ENCODE data around the gene PLXNA4. TPM values are rescaled to one million over a fixed set of nuclear protein-coding genes. Genes with fewer than 3 reads are reported as not detected.

The PLXNA4 gene
- total RNA-seq, 1 donor from 2014 or later = 3.3 TPM

DNA sequence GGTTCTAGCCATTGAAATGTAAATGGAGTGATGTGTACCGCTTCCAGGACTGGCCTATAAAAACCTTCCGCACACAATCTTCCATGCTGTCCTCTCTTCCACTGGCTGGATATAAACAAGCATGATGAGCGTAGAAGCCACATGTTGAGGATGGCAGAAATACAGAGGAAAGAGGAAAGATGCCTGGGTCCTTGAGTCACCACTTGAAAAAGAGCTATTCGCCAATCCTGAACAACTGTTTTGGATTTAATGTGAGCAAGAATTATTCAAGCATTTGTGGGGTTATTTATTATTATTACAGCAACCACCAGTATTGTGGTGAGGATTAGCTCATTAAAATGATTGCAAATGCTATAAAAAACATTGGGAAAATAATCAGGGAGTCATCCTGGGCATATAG is 45.8 kb upstream of the PLXNA4 start:
- Mint-ChIP-seq H3K4me3 (ENCODE audit: unreplicated experiment) (no peak overlapping the region), H3K36me3 (ENCODE audit: low read depth, unreplicated experiment) (peaks cover 4% of the 10 kb centered on the region), H3K4me1 (ENCODE audit: low read depth, unreplicated experiment) (peaks cover 12% of the 10 kb centered on the region), H3K27me3 (ENCODE audit: low read depth, unreplicated experiment) (peaks cover 22% of the 10 kb centered on the region), H3K27ac (ENCODE audit: unreplicated experiment) (no peak overlapping the region), H3K9me3 (ENCODE audit: unreplicated experiment) (peaks cover 7% of the 10 kb centered on the region)
- no peak overlapping the region for H2AFZ ChIP-seq (ENCODE audit: low read depth, low read length)
- H3K4me1 ChIP-seq (ENCODE audit: insufficient read depth, low read length) = peaks cover 12% of the 10 kb centered on the region
- no peak overlapping the region for H3K9ac ChIP-seq (ENCODE audit: low read length)
- H4K20me1 ChIP-seq (ENCODE audit: insufficient read depth, low read length) = no peaks in the 10 kb centered on the region
- no peak overlapping the region for H3K4me3 ChIP-seq (ENCODE audit: insufficient read depth, low read depth, low read length)
- DNase-seq (ENCODE audit: low read depth) = peak; percentile 48
- no peaks in the 10 kb centered on the region for H3K36me3 ChIP-seq (ENCODE audit: insufficient read depth, low read length)
- no peak overlapping the region for H3K4me2 ChIP-seq (ENCODE audit: low read length)
- TF ChIP-seq, protein P1, sequence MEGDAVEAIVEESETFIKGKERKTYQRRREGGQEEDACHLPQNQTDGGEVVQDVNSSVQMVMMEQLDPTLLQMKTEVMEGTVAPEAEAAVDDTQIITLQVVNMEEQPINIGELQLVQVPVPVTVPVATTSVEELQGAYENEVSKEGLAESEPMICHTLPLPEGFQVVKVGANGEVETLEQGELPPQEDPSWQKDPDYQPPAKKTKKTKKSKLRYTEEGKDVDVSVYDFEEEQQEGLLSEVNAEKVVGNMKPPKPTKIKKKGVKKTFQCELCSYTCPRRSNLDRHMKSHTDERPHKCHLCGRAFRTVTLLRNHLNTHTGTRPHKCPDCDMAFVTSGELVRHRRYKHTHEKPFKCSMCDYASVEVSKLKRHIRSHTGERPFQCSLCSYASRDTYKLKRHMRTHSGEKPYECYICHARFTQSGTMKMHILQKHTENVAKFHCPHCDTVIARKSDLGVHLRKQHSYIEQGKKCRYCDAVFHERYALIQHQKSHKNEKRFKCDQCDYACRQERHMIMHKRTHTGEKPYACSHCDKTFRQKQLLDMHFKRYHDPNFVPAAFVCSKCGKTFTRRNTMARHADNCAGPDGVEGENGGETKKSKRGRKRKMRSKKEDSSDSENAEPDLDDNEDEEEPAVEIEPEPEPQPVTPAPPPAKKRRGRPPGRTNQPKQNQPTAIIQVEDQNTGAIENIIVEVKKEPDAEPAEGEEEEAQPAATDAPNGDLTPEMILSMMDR (IDR thresholded peaks at IDR 0.05; ENCODE audit: insufficient read depth, low read depth, low read length) = no peak
- TF ChIP-seq EZH2 (IDR thresholded peaks at IDR 0.05; ENCODE audit: insufficient read depth, low read length) = no peak
- H3K27ac ChIP-seq (ENCODE audit: low read depth, low read length) = no peak overlapping the region
- no peaks in the 10 kb centered on the region for H3K27me3 ChIP-seq (ENCODE audit: insufficient read depth, low read length)
- H3K79me2 ChIP-seq (ENCODE audit: insufficient read depth, low read length) = no peaks in the 10 kb centered on the region
- peak; percentile 5 for FAIRE-seq
- H3K9me3 ChIP-seq (ENCODE audit: insufficient read depth, low read depth, low read length) = no peaks in the 10 kb centered on the region

DNA sequence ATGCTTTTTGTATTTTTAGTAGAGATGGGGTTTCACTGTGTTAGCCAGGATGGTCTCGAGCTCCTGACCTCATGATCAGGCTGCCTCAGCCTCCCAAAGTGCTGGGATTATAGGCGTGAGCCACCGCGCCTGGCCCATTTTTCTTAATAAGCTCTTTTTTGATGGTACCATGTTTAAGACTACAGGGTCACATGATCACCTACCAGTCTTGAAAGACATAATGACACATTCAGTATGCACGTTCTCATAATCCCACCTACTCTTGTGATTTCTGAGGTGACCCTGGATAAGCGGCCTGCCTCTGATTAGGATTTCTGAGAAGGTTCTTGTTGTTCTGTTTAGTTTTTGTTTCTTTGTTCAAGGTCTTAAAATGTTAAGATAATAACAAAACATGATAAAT is 43.7 kb upstream of the PLXNA4 start:
- Mint-ChIP-seq H3K4me3 (ENCODE audit: unreplicated experiment) (no peak overlapping the region), H3K36me3 (ENCODE audit: low read depth, unreplicated experiment) (no peaks in the 10 kb centered on the region), H3K27me3 (ENCODE audit: low read depth, unreplicated experiment) (peaks cover 16% of the 10 kb centered on the region), H3K27ac (ENCODE audit: unreplicated experiment) (peak overlapping the region; percentile 86), H3K4me1 (ENCODE audit: low read depth, unreplicated experiment) (peaks cover 12% of the 10 kb centered on the region), H3K9me3 (ENCODE audit: unreplicated experiment) (peaks cover 1% of the 10 kb centered on the region)
- Histone ChIP-seq H3K27me3 (ENCODE audit: insufficient read depth, low read length) (no peaks in the 10 kb centered on the region), H3K4me3 (ENCODE audit: insufficient read depth, low read depth, low read length) (no peak overlapping the region), H3K27ac (ENCODE audit: low read depth, low read length) (no peak overlapping the region), H3K36me3 (ENCODE audit: insufficient read depth, low read length) (no peaks in the 10 kb centered on the region), H3K9me3 (ENCODE audit: insufficient read depth, low read depth, low read length) (no peaks in the 10 kb centered on the region), H3K9ac (ENCODE audit: low read length) (no peak overlapping the region), H3K79me2 (ENCODE audit: insufficient read depth, low read length) (no peaks in the 10 kb centered on the region), H4K20me1 (ENCODE audit: insufficient read depth, low read length) (no peaks in the 10 kb centered on the region), H3K4me2 (ENCODE audit: low read length) (no peak overlapping the region), H2AFZ (ENCODE audit: low read depth, low read length) (no peak overlapping the region), H3K4me1 (ENCODE audit: insufficient read depth, low read length) (peaks cover 12% of the 10 kb centered on the region)
- DNase-seq (ENCODE audit: low read depth) (no peak), FAIRE-seq (no peak)
- no peak for TF ChIP-seq EZH2 (IDR thresholded peaks at IDR 0.05; ENCODE audit: insufficient read depth, low read length)
- TF ChIP-seq, protein P1 (IDR thresholded peaks at IDR 0.05; ENCODE audit: insufficient read depth, low read depth, low read length) = no peak

DNA sequence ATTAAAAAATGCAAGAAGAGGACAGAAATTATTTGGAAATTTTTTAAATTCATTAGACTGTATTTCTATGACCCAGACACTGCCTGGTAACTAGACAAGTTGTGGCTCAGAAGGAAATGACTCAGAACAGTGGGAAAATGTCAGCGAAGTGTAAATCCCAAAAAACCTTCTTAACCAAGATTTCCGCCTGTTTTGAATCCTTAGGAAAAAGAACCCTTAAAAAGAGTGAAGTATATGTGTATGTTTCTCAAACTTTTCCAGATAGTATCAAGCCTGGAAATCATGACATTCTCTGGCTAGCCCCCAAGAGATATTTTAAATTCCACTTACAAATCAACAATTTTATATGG is 42.7 kb upstream of the PLXNA4 start:
- Mint-ChIP-seq H3K27me3 (ENCODE audit: low read depth, unreplicated experiment) (peaks cover 10% of the 10 kb centered on the region), H3K9me3 (ENCODE audit: unreplicated experiment) (peaks cover under 1% of the 10 kb centered on the region), H3K27ac (ENCODE audit: unreplicated experiment) (peak overlapping the region; percentile 86), H3K36me3 (ENCODE audit: low read depth, unreplicated experiment) (no peaks in the 10 kb centered on the region), H3K4me3 (ENCODE audit: unreplicated experiment) (peak overlapping the region; percentile 41), H3K4me1 (ENCODE audit: low read depth, unreplicated experiment) (peaks cover 20% of the 10 kb centered on the region)
- Histone ChIP-seq H3K36me3 (ENCODE audit: insufficient read depth, low read length) (no peaks in the 10 kb centered on the region), H3K79me2 (ENCODE audit: insufficient read depth, low read length) (no peaks in the 10 kb centered on the region), H3K9ac (ENCODE audit: low read length) (peak overlapping the region; percentile 11), H4K20me1 (ENCODE audit: insufficient read depth, low read length) (no peaks in the 10 kb centered on the region), H3K4me1 (ENCODE audit: insufficient read depth, low read length) (peaks cover 12% of the 10 kb centered on the region), H3K4me2 (ENCODE audit: low read length) (peak overlapping the region; percentile 61), H3K27ac (ENCODE audit: low read depth, low read length) (peak overlapping the region; percentile 11), H3K4me3 (ENCODE audit: insufficient read depth, low read depth, low read length) (no peak overlapping the region), H3K27me3 (ENCODE audit: insufficient read depth, low read length) (no peaks in the 10 kb centered on the region), H3K9me3 (ENCODE audit: insufficient read depth, low read depth, low read length) (no peaks in the 10 kb centered on the region), H2AFZ (ENCODE audit: low read depth, low read length) (peak overlapping the region; percentile 11)
- peak; percentile 69 for DNase-seq (ENCODE audit: low read depth)
- FAIRE-seq = no peak
- TF ChIP-seq EZH2 (IDR thresholded peaks at IDR 0.05; ENCODE audit: insufficient read depth, low read length) = no peak
- TF ChIP-seq, protein P1 (IDR thresholded peaks at IDR 0.05; ENCODE audit: insufficient read depth, low read depth, low read length) = no peak

Measured in astrocyte (in vitro differentiated cells and primary cell).